Endothelial cell of umbilical vein (primary cell): ENCODE data around the gene TXNDC12. TPM values are rescaled to one million over a fixed set of nuclear protein-coding genes. Genes with fewer than 3 reads are reported as not detected.
A peak's percentile ranks its signal among the peaks of the same experiment; 100 is the strongest.
"Not testable (repeated sequence)": the region's sequence is repeated elsewhere in the genome, so short reads cannot be mapped to it uniquely, and the experiment has no call there.

Source experiments
- BruUV-seq: library from RNA; stranded (reverse); fragments of 400-500 nt; replicated peaks from 2 replicates; lab custom pipeline; 2021; lab: Mats Ljungman, UMichigan
- CTCF ChIA-PET: fragments of 300-600, 350-600 bp; sonication (Branson Sonifier 250); formaldehyde crosslinking; loops from one replicate; lab custom pipeline; 2021; ENCODE audit warnings: antibody characterized with exemption, inconsistent platforms; lab: Charles Lee
- POLR2A ChIA-PET: fragments of 300-600, 350-600 bp; sonication (Branson Sonifier 250); formaldehyde crosslinking; loops from one replicate; lab custom pipeline; 2021; ENCODE audit warnings: antibody characterized with exemption, inconsistent platforms; lab: Charles Lee
- DNase-seq: peaks from one replicate; pipeline ENCODE4 v3.0.0-alpha.2; 2011; ENCODE audit warnings: low read depth, low spot score
- FAIRE-seq: peaks from 2 replicates; lab custom pipeline; 2011; peaks lifted over from hg19 to GRCh38; lab: Jason Lieb, UNC
- H2AFZ ChIP-seq: 2 replicates; pipeline ENCODE4 v1.6.0; 2012; ENCODE audit warnings: low read depth, low read length, control low read depth, inconsistent platforms
- H3K27ac ChIP-seq: 2 replicates; pipeline ENCODE4 v1.5.1; 2011; ENCODE audit warnings: low read depth, mild to moderate bottlenecking, control low read depth, low read length, moderate library complexity; ENCODE audit not compliant: insufficient read depth
- H3K27me3 ChIP-seq, 2 experiments: 2 replicates each; pipeline versions ENCODE4 v1.6.0 to v1.6.1; 2011; ENCODE audit warnings: low read length in 2 of 2, mixed read lengths in 1 of 2; ENCODE audit not compliant: control insufficient read depth in 2 of 2, insufficient read depth in 2 of 2
- H3K36me3 ChIP-seq, 2 experiments: 2 replicates in 1 of 2; 3 replicates in 1 of 2; pipeline ENCODE4 v1.5.1; 2011; ENCODE audit warnings: low read length in 2 of 2, mild to moderate bottlenecking in 1 of 2, moderate library complexity in 1 of 2; ENCODE audit not compliant: control insufficient read depth in 2 of 2, insufficient read depth in 2 of 2; ENCODE audit errors: extremely low read depth in 1 of 2
- H3K4me1 ChIP-seq: 3 replicates; pipeline ENCODE4 v1.5.1; 2011; ENCODE audit warnings: mild to moderate bottlenecking, low read length; ENCODE audit not compliant: control insufficient read depth, insufficient read depth; ENCODE audit errors: extremely low read depth
- H3K4me2 ChIP-seq: 2 replicates; pipeline ENCODE4 v1.6.1; 2011; ENCODE audit warnings: low read length, control low read depth, mixed read lengths; ENCODE audit not compliant: insufficient read depth
- H3K4me3 ChIP-seq, 3 experiments: fragments of 200-600 bp in 1 of 3; sonication (generic), shearing (Covaris generic) in 1 of 3; replicated peaks in 1 of 3; 2 replicates each; pipeline ENCODE4 v1.5.1; 2011 to 2016; ENCODE audit warnings: control low read depth in 3 of 3, low read length in 3 of 3, mild to moderate bottlenecking in 2 of 3, inconsistent platforms in 1 of 3, low read depth in 1 of 3, moderate library complexity in 1 of 3; ENCODE audit not compliant: insufficient read depth in 1 of 3
- H3K79me2 ChIP-seq: 2 replicates; pipeline ENCODE4 v1.6.0; 2012; ENCODE audit warnings: low read length, inconsistent platforms; ENCODE audit not compliant: control insufficient read depth, insufficient read depth
- H3K9ac ChIP-seq: replicated peaks from 2 replicates; pipeline ENCODE3; 2011; ENCODE audit warnings: low read length, control low read depth; ENCODE audit not compliant: insufficient read depth; ENCODE audit errors: extremely low read depth
- H3K9me1 ChIP-seq: replicated peaks from 3 replicates; pipeline ENCODE4 v1.6.0; 2011; ENCODE audit warnings: mild to moderate bottlenecking, low read length; ENCODE audit not compliant: control insufficient read depth, insufficient read depth; ENCODE audit errors: extremely low read depth
- H3K9me3 ChIP-seq: replicated peaks from 2 replicates; pipeline ENCODE4 v1.5.1; 2012; ENCODE audit warnings: low read length, inconsistent platforms; ENCODE audit not compliant: control insufficient read depth, insufficient read depth
- H4K20me1 ChIP-seq: replicated peaks from 2 replicates; pipeline ENCODE3; 2011; ENCODE audit warnings: mild to moderate bottlenecking, low read length; ENCODE audit not compliant: control insufficient read depth, insufficient read depth; ENCODE audit errors: extremely low read depth
- CTCF ChIP-seq, 2 donors: IDR thresholded peaks; 1 replicate in 1 of 2; 2 replicates in 1 of 2; pipeline ENCODE4 v1.5.1; 2011; ENCODE audit warnings: low read length in 2 of 2, mild to moderate bottlenecking in 2 of 2, moderate library complexity in 2 of 2, control low read depth in 1 of 2, inconsistent platforms in 1 of 2, low read depth in 1 of 2; ENCODE audit not compliant: insufficient read depth in 1 of 2; ENCODE audit errors: extremely low read depth in 1 of 2
- EZH2 ChIP-seq: IDR thresholded peaks from 2 replicates; pipeline ENCODE4 v1.6.1; 2012; ENCODE audit warnings: borderline replicate concordance, low read depth, mild to moderate bottlenecking, moderate library complexity, low read length, inconsistent platforms; ENCODE audit not compliant: severe bottlenecking
- FOS ChIP-seq: IDR thresholded peaks from 2 replicates; pipeline ENCODE4 v1.6.1; 2011; ENCODE audit warnings: mild to moderate bottlenecking, low read length, moderate library complexity, borderline replicate concordance; ENCODE audit not compliant: insufficient read depth
- GATA2 ChIP-seq: IDR thresholded peaks from 2 replicates; pipeline ENCODE4 v1.7.0; 2011; ENCODE audit warnings: low read depth, mild to moderate bottlenecking, moderate library complexity, mixed read lengths, low read length; ENCODE audit not compliant: insufficient read length, insufficient read depth
- JUN ChIP-seq: IDR thresholded peaks from 2 replicates; pipeline ENCODE4 v1.6.1; 2011; ENCODE audit warnings: borderline replicate concordance, low read depth; ENCODE audit not compliant: insufficient read length, insufficient read depth
- MAX ChIP-seq: IDR thresholded peaks from 2 replicates; pipeline ENCODE4 v1.6.1; 2011; ENCODE audit not compliant: insufficient read depth, insufficient read length
- MYC ChIP-seq: IDR thresholded peaks from one replicate; pipeline ENCODE4 v1.6.1; 2011; ENCODE audit warnings: mild to moderate bottlenecking, low read depth, low read length
- POLR2A ChIP-seq: IDR thresholded peaks from 2 replicates; pipeline ENCODE4 v1.6.1; 2012; ENCODE audit warnings: low read depth, mild to moderate bottlenecking, control low read depth, low read length
- POLR2AphosphoS5 ChIP-seq: IDR thresholded peaks from 2 replicates; pipeline ENCODE4 v1.6.1; 2012; ENCODE audit warnings: low read depth, mild to moderate bottlenecking, control low read depth, low read length, moderate library complexity; ENCODE audit not compliant: insufficient read depth
- dilution Hi-C: fragments of 300-500 bp; cut with MboI; formaldehyde crosslinking; loops from one replicate; pipeline ENCODE4 v1.15.0; 2019; ENCODE audit warnings: low sequenced_read_pairs; ENCODE audit not compliant: extremely low pct_ligation_motif_present
- intact Hi-C: fragments of 100-400 bp; cut with micrococcal nuclease; formaldehyde crosslinking; loops from one replicate; pipeline ENCODE4 v1.10.0; 2022
- polyA plus RNA-seq, 4 experiments: library from polyadenylated mRNA; depleted of rRNA in 3 of 4; stranded (reverse) in 3 of 4; unstranded in 1 of 4; fragments of >200 nt; gene quantifications; 2 replicates each; pipeline versions ENCODE4 v1.2.1 to v1.2.3, GENCODE V29; 2011 to 2012; ENCODE audit warnings: missing spikeins in 1 of 4
- total RNA-seq: library from RNA; stranded (reverse); gene quantifications from 2 replicates; pipeline ENCODE4 v1.2.3, GENCODE V29; 2021

TXNDC12 gene
- total and polyA plus RNA-seq, 2 donors (not counting 3 experiments of a cell fraction or from before 2014, with no cell fraction given): 33.7 to 57.4 TPM

- intact Hi-C loops (no loop called here), dilution Hi-C loops (no loop called here)
- FAIRE-seq (no peak), DNase-seq (no peak)
- H3K4me1 ChIP-seq: peaks cover 21% of the 10 kb centered on the region
- H3K79me2 ChIP-seq: peaks cover 26% of the 10 kb centered on the region
- no peaks in the 10 kb centered on the region for H3K36me3 ChIP-seq
- no peaks in the 10 kb centered on the region for H3K9me1 ChIP-seq
- peak overlapping the region; percentile 89 for H3K9ac ChIP-seq
- H2AFZ ChIP-seq: peak overlapping the region; percentile 82
- H3K4me3 ChIP-seq: peak overlapping the region; percentile 58 to 87 (median 79)
- ChIA-PET POLR2A (interaction anchor here (1.5 kb wide), 1 partner anchor 23 kb away, joined by 4 read pairs; the partner anchor contains the start of gene TXNDC12), CTCF (interaction anchor here (1.1 kb wide), 1 partner anchor 29 kb away, joined by 3 read pairs; no protein-coding TSS in a partner anchor)
- no peaks in the 10 kb centered on the region for H4K20me1 ChIP-seq
- no peaks in the 10 kb centered on the region for H3K27me3 ChIP-seq
- H3K9me3 ChIP-seq: no peaks in the 10 kb centered on the region
- H3K27ac ChIP-seq: peak overlapping the region; percentile 70
- BruUV-seq: TSS peak; percentile 58
- TF ChIP-seq JUN (no peak), FOS (no peak), MAX (no peak), CTCF (IDR thresholded peaks at IDR 0.05; ENCODE audit: extremely low read depth in 1 of 2, insufficient read depth in 1 of 2, low read depth in 1 of 2, low read length in 2 of 2) (no peak), POLR2A (no peak), POLR2AphosphoS5 (no peak), EZH2 (no peak), GATA2 (no peak), MYC (no peak)
- H3K4me2 ChIP-seq: peak overlapping the region; percentile 90
Observed at GRCh38 chr1:52032124-52032784, 22.7 kb downstream of the TXNDC12 start.

GRCh38 chr1:52028839-52029238 is 26.2 kb downstream of the TXNDC12 start:
- H3K4me2 ChIP-seq, DNase-seq, intact Hi-C loops, POLR2A ChIA-PET, BruUV-seq, H3K9me1 ChIP-seq, H3K27me3 ChIP-seq, H3K9ac ChIP-seq, H3K4me3 ChIP-seq, dilution Hi-C loops, H3K9me3 ChIP-seq, FAIRE-seq, CTCF ChIA-PET, H3K27ac ChIP-seq, H4K20me1 ChIP-seq, H2AFZ ChIP-seq, H3K36me3 ChIP-seq: not testable (repeated sequence)
- Histone ChIP-seq H3K79me2 (peaks cover 26% of the 10 kb centered on the region), H3K4me1 (peaks cover 18% of the 10 kb centered on the region)
